GM10248 (cell line): ENCODE measurements around the gene UNC5B.

Experiments
- CTCF ChIA-PET: fragments of 300-600 bp; sonication (Branson Sonifier 250); formaldehyde crosslinking; extraction: SDS; loops from one replicate; lab custom pipeline; 2021; ENCODE audit warnings: antibody characterized with exemption; lab: Yijun Ruan, JAX
- POLR2A ChIA-PET: fragments of 350-650 bp; sonication (Branson Sonifier 250); formaldehyde crosslinking; extraction: SDS; loops from one replicate; lab custom pipeline; 2020; ENCODE audit warnings: antibody characterized with exemption; lab: Yijun Ruan, JAX
- DNase-seq: peaks from one replicate; pipeline ENCODE4 v3.0.0; 2012; ENCODE audit errors: extremely low spot score
- TF ChIP-seq, protein P1 (sequence below): IDR thresholded peaks from 2 replicates; pipeline ENCODE4 v1.5.1; 2012; ENCODE audit warnings: mild to moderate bottlenecking, low read depth; ENCODE audit errors: extremely low read depth, missing control alignments, control extremely low read depth

The UNC5B gene

DNA sequence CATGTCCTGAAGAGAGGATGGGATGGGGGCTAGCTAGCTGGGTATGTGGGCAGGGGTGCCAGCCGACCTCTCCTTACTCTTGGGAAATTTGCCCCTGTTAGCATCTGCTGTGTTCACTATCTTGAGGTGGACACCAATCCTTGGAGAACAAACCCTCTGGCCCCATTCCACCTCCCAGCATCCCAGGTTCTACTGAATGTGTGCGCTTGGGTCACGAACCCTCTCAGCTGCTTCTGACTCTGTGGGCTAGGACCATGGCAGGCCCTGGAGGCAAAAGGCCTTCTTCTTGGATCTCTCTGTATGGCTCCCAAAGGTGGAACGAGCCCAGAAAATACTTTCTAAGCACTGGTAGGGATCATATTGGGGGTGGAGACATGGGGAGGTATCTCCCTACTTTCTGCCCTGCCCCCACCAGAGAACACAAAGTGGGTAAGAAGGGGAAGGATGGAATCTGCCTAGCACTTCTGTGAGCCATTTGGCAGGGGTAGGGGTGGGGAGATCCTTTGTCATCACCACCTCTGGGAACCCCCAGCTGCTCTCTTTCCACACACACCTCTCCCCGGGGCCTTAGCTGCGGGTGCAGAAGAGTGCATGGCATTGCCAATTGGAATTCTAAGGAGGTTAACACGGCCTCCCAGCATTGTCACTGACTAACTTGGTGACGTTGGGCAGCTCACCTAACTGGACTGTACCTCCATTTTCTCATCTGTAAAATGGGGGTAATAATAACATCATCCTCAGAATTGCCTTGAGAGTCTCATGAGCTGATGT is 7.7 kb downstream of the UNC5B start:
- DNase-seq = no peak
- POLR2A ChIA-PET = no interaction called here
- TF ChIP-seq, protein P1, sequence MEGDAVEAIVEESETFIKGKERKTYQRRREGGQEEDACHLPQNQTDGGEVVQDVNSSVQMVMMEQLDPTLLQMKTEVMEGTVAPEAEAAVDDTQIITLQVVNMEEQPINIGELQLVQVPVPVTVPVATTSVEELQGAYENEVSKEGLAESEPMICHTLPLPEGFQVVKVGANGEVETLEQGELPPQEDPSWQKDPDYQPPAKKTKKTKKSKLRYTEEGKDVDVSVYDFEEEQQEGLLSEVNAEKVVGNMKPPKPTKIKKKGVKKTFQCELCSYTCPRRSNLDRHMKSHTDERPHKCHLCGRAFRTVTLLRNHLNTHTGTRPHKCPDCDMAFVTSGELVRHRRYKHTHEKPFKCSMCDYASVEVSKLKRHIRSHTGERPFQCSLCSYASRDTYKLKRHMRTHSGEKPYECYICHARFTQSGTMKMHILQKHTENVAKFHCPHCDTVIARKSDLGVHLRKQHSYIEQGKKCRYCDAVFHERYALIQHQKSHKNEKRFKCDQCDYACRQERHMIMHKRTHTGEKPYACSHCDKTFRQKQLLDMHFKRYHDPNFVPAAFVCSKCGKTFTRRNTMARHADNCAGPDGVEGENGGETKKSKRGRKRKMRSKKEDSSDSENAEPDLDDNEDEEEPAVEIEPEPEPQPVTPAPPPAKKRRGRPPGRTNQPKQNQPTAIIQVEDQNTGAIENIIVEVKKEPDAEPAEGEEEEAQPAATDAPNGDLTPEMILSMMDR = no peak
- CTCF ChIA-PET = interaction anchor here (0.8 to 1.9 kb wide), 2 partner anchors 11 to 317 kb away, joined by 3 to 7 read pairs; no protein-coding TSS in a partner anchor

DNA sequence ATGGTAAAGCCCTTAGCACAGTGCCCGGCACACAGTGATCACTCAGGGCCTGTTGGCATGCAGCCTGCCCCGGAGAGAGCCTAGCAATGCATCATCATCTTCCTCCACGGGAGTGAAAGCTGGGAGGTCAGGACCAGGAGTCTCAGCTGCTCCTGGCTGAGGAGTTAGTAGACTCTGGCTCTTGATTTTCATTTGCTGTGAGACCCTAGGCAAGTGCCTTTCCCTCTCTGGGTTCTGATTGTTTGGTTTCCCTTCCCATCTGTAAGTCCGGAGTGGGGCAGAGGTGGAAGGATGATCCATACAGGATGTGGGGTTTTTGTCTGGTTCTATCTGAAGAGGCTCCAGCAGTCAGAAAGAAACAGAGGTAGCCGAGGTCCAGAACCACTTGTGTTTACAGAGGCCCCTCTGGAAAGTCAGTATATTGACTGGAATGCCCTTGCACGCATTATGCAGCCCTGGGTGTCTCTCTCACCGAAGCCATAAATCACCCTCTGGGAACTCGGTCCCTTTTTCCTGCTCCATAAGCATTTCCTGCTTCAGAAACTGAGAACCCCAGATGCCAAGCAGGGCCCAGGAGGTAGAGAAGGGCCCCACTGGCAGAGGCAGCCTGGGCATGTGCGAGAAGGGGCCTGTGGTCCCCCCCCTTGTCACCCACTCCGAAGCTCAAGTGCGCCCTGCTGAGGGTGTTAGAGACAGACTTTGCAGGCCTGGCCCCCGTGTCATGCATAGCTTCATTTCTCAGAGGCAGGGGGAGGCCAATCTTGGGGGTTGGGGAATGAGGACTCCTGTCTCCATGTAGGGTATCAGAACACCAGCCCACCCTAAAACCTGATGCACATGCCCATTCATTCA is 8.5 kb downstream of the UNC5B start:
- ChIA-PET POLR2A (no interaction called here), CTCF (interaction anchor here (0.8 to 1.9 kb wide), 2 partner anchors 12 to 318 kb away, joined by 3 to 7 read pairs; no protein-coding TSS in a partner anchor)
- no peak for DNase-seq
- TF ChIP-seq, protein P1 = no peak

DNA sequence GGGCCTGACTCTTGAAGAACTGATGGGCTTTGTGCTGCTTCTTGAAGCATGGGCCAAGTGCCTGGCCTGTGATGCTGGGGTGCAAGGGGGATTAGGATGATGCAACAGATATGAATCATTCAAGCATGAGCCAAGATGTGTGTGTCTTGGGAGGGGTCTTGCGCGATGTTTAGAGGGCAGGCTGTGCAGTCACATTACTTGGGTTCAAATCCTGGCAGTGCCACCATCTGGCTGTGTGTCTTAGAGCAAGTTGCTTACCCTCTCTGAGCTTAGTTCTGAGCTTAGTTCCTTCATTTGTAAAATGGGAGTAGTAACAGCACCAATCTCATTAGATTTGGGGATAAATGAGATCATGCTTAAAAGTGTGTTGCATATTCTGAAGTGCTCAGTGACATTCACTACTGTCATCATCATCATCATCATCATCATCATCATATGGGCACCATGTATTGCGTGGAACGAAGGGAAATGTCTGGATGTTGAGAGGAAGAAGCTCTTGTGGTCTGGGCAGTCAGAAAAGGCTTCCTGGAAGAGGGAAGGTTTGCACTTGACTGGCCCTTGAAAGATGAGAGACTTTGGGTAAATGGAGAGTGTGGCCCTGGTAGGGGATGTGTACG is 9.3 kb downstream of the UNC5B start:
- TF ChIP-seq, protein P1 = no peak
- CTCF ChIA-PET = interaction anchor here (1.9 kb wide), 1 partner anchor 13 kb away, joined by 7 read pairs; no protein-coding TSS in a partner anchor
- no peak for DNase-seq
- POLR2A ChIA-PET = no interaction called here

DNA sequence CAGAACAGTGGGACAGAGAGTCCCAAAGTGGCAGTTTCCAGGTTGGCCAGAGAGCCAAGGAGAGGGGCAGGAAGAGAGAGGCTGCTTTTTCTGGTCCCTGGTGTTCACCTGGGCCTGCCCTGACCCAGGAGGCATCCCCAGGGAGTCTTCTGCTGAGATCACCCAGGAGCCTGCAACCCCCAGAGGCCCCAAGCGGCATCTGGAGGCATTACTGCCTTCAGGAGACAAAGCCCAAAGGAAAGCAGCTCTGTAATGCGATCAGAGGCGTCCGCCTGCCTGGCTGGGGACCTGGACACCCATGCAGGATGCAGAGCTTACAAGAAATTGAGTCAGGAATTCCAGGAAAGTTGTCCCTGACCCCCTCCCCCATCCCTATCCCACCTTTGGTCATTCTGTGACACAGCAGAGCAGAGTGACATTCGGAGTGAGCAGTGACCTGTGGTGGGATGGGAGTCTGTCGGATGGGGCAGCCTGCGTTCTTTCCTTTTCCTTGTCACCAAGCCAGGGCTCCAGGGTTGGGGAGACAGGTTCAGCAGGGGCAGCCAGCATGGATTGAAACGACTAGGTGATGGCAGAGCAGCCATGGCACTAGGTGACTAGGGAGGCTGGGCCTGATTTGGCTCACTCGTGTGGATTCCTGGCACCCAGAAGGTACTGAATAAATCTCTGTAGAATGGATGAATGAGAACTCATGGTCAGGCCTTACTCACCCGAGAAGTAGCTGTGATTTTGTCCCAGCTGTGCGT is 10.4 kb downstream of the UNC5B start:
- no peak for DNase-seq
- TF ChIP-seq, protein P1 = no peak
- ChIA-PET POLR2A (no interaction called here), CTCF (interaction anchor here (1.2 kb wide), 1 partner anchor 185 kb away, joined by 3 read pairs; no protein-coding TSS in a partner anchor)

DNA sequence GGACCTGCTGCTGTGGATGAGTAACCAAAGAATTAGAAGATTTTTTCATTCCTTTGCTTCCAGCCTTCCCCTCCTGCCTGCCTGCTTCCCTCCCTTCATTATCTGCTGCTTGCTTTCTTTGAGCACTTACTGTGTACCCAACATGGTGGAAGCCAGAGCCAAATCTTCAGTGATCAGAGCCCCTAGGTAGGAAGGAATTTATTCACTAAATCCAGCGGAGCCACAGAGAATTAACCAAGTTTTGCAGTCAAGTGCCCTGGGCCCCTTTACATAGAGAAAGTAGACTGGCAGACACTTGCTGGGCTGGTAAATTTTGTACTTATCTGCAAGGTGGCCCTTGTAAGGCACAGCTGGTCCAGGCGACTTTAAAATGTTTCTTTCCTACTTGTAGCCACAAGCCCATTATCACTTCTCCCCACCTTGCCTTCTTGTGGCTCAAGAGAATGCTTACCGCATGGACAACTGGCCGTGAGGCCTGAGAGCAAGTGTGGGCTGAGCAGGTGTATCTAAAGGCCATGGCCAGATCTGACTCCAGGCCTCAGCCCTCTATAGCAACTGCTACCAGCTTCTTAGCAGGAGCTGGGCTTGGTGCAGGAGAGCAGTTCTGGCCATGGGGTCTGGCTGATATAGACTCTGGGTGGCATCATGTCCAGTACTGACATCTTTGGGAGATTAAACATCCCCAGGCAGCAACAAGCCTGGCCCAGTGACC is 11.1 kb downstream of the UNC5B start:
- TF ChIP-seq, protein P1 = no peak
- POLR2A ChIA-PET = no interaction called here
- no peak for DNase-seq
- CTCF ChIA-PET = interaction anchor here (1.2 to 1.3 kb wide), 2 partner anchors 184 to 298 kb away, joined by 3 read pairs; no protein-coding TSS in a partner anchor
